GM12864 (cell line): Measurements from ENCODE around the gene VASN.

Experiments
- DNase-seq: peaks from one replicate; pipeline ENCODE4 v3.0.0-alpha.2; 2011; ENCODE audit warnings: low read depth
- H3K4me3 ChIP-seq: 2 replicates; pipeline ENCODE4 v1.5.1; 2011; ENCODE audit warnings: mild to moderate bottlenecking, low read depth, low read length, control low read depth
- CTCF ChIP-seq: IDR thresholded peaks from 2 replicates; pipeline ENCODE4 v1.5.1; 2011; ENCODE audit warnings: low read depth, mild to moderate bottlenecking, moderate library complexity, low read length, control low read depth, inconsistent platforms; ENCODE audit errors: missing control alignments

Gene VASN

GRCh38 chr16:4344983-4345835 lies 26.4 kb upstream of the VASN start:
- H3K4me3 ChIP-seq: no peak overlapping the region
- no peak for DNase-seq
- TF ChIP-seq CTCF: no peak

GRCh38 chr16:4345836-4346781 lies 25.5 kb upstream of the VASN start:
- no peak overlapping the region for H3K4me3 ChIP-seq
- no peak for DNase-seq
- TF ChIP-seq CTCF: no peak

- H3K4me3 ChIP-seq: no peak overlapping the region
- TF ChIP-seq CTCF: no peak
- no peak for DNase-seq
These were observed 24.6 kb upstream of the VASN start for GRCh38 chr16:4347010-4347409.

GRCh38 chr16:4347765-4348509 lies 23.7 kb upstream of the VASN start:
- DNase-seq: no peak
- no peak overlapping the region for H3K4me3 ChIP-seq
- no peak for TF ChIP-seq CTCF

- no peak for TF ChIP-seq CTCF
- no peak for DNase-seq
- no peak overlapping the region for H3K4me3 ChIP-seq
These were observed 22.3 kb upstream of the VASN start for GRCh38 chr16:4349332-4349731.

GRCh38 chr16:4350365-4350786 lies 21.3 kb upstream of the VASN start:
- TF ChIP-seq CTCF: no peak
- H3K4me3 ChIP-seq: peak overlapping the region; percentile 100
- DNase-seq: no peak
